Stimulated activated CD8-positive, alpha-beta memory T cell treated with anti-CD3 and anti-CD28 coated beads, Interleukin-4, amount 100 ng/mL, for 48 hours (primary cell): ENCODE results near the gene ANXA5.
A peak's percentile ranks its signal among the peaks of the same experiment; 100 is the strongest.
"Not testable (repeated sequence)": the region's sequence is repeated elsewhere in the genome, so short reads cannot be mapped to it uniquely, and the experiment has no call there.

Source experiments
- DNase-seq: peaks from one replicate; pipeline ENCODE4 v3.0.0-alpha.2; 2020

The ANXA5 gene

GRCh38 chr4:121676345-121677075 lies 20.3 kb downstream of the ANXA5 start:
- no peak for DNase-seq

DNA sequence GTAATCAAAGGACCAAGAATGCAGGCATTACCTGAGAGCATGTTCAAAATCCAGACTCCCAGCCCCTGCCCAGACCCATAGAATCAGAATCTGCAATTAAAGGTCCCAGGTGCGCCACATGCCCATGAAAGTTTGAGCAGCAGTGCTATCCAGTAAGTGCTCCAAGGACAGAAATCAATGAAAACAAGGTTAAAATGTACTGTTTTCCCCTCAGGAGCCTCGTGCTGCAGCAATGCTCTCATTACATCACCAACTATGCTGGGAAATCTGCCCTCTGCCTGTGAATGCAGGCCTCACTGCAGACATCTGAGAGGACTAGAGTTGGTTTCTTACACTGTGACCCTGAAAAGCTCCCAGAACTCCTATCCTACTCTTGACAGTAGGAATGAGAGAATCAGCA lies 21.1 kb downstream of the ANXA5 start:
- no peak for DNase-seq

GRCh38 chr4:121674696-121675095 lies 22.1 kb downstream of the ANXA5 start:
- no peak for DNase-seq

DNA sequence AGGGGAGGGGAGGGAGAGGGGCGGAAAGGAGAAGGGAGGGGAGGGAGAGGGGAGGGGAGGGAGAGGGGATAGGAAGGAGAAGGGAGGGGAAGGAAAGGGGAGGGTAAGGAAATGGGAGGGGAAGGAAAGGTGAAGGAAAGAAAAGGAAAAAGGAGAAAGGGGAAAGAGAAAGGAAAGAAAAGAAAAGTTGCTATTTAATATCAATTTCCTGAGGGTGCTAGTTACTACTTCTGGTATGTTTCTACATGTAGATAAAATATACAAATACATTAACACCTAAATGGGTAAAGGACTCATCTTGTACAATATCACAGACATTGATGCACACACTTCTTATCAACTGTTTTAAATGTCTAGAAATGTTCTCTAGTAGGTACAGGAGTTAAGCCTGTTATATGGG lies 22.6 kb downstream of the ANXA5 start:
- no peak for DNase-seq

DNA sequence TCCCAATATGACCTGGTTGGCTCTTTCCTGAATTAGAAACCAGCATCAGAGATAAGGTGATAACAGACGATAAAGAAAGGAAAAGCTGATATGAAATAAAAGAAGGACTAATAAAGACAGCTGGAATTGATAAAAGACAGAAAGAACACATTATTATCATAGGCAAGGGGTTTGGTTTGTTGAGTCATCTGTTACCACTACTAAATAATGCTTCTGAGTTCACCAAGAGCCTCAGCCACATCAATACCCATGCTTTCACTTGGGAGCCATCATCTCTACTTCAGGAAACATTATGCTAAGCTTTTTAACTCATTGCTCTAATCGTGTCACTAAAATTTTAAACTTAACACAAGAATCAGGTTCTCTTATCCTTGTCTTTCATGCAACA lies 27.6 kb downstream of the ANXA5 start:
- no peak for DNase-seq

- no peak for DNase-seq
These were observed 28.2 kb downstream of the ANXA5 start for GRCh38 chr4:121668368-121669162.

- DNase-seq, result no peak
These were observed 30.6 kb downstream of the ANXA5 start for GRCh38 chr4:121666091-121666679.

- DNase-seq, result no peak
These were observed 31.4 kb downstream of the ANXA5 start for GRCh38 chr4:121665371-121665770.

- no peak for DNase-seq
These were observed 34.6 kb downstream of the ANXA5 start for GRCh38 chr4:121662225-121662624.

DNA sequence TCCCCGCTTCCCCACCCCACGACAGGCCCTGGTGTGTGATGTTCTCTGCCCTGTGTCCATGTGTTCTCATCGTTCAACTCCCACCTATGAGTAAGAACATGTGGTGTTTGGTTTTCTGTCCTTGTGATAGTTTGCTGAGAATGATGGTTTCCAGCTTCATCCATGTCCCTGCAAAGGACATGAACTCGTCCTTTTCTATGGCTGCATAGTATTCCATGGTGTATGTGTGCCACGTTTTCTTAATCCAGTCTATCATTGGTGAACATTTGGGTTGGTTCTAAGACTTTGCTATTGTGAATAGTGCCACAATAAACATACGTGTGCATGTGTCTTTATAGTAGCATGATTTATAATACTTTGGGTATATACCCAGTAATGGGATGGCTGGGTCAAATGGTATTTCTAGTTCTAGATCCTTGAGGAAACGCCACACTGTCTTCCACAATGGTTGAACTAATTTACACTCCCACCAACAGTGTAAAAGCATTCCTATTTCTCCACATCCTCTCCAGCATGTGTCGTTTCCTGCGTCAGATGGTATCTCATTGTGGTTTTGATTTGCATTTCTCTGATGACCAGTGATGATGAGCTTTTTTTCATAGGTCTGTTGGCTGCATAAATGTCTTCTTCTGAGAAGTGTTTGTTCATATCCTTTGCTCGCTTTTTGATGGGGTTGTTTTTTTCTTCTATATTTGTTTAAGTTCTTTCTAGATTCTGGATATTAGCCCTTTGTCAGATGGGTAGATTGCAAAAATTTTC lies 36.4 kb downstream of the ANXA5 start:
- DNase-seq, result not testable (repeated sequence)

DNA sequence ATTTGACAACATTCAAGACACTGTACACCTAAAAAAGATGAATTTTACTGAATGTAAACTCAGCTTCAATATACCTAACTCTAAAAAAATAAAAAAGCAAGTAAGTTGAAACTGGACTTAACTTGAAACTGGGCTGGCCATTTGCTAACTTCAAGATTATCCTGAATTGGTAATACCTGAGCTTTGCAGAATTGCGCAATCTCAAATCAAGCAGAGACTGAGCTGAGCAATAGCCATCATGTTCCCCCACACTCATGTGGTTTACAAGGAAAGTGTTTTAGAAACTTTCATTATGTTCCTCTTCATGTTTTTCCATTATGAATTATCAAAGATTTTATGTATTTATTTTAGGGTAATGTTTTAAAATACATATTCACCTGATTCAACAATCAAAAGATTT lies 38.7 kb downstream of the ANXA5 start:
- DNase-seq, result no peak

DNA sequence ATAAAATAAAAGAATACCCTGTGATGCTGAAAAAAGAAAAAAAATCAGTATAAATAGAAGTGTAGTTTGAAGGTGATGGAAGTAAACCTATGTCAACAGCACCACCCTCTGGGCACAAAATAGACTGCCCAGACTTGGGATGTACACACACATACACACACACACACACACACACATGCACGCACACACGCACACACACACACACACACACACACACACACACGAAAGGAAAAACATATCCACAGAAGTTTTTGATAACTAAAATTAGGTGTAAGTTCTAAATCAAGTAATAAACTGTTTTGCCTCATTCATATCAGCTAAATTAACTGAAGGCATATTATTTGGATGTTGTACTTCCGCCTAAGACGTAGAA lies 40.5 kb downstream of the ANXA5 start:
- peak; percentile 41 for DNase-seq

DNA sequence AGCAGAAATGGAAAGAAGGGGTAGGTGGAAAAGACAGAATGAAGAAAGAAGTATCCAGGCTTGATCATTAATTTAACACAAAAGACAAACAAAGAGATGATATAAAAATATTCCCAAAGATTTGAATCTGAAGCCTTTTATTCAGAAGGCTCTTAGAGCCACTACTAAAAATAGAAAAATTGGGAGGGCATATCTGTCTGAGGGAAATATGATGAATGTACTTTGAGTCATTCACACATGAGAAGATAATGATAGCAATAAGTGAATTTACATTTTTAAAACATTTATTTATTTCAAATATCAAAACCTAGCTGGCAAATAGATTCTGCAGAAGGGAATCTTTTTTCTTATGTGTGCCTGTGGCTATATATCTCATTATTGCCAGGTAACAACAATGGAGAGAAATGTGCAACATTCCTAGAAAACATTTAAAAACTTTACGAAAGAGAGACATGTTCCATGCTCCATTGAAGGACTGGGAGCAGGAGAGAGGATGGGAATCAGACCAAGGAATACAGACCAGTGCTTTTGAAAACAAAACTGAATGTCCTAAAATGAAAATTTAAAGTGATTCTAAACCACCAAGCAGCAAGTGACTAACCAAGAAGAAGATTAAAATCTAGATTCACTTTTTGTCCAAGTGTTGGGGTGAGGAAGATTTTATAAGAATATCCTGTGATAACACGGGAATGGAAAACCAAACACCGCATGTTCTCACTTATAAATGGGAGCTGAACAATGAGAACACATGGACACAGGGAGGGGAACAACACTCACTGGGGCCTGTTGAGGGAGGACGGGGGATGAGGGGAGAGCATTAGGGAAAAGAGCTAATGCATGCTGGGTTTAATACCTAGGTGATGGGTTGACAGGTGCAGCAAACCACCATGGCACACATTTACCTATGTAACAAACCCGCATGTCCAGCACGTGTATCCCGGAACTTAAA lies 41.2 kb downstream of the ANXA5 start:
- no peak for DNase-seq

GRCh38 chr4:121654738-121655137 lies 42.0 kb downstream of the ANXA5 start:
- no peak for DNase-seq

DNA sequence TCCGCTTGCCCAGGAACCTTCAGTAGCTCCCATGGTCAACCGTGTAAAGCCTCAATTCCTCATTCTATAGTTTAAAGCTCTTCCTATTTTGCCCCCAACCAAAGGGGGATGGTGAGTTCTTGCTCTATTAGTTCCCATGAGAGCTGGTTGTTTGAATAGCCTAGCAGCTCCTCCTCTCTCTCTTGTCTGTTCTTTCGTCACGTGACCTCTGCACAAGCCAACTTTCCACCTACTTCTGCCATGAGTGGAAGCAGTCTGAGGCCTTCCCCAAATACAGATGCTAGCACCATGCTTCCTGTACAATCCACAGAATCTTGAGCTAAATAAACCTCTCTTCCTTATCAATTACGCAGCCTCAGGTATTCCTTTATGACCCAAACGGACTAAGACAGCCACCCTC lies 42.8 kb downstream of the ANXA5 start:
- no peak for DNase-seq

GRCh38 chr4:121653214-121653613 lies 43.6 kb downstream of the ANXA5 start:
- no peak for DNase-seq

DNA sequence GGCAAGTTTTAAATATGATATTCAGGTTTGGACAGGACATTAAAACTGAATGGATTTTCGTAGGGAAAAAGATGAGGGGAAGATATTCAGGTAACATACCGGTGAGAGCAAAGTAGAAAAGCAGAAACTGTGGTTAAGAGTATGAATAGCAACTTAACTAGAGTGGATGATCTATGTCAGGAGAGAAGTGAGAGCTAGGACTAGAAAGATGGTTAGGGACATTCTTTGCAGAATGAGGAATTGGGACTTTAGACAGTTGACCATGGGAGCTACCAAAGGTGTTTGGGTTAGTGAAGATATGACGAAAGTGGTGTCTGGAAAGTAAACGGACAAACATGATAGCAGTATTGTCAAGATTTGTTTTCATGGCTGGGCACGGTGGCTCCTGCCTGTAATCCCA lies 45.2 kb downstream of the ANXA5 start:
- DNase-seq, result no peak

DNA sequence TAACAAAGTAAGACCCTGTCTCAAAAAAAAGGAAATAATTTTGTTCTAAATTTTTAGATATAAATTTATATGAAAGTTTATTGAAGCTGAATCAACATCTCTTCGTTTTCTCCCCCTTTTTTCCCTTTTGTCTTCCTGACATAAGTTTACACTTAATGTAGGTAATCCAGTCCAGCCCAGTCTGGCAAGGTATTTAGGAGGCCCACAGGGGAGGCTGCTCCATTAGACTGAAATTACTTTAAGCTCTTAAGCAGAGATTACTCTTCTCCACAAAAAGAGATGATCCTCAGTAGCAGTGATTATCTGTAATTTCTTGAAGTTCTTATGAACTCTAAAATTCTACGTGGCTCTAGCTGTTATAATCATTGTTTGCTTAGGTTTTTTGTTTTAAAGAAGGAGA lies 46.0 kb downstream of the ANXA5 start:
- DNase-seq, result no peak

DNA sequence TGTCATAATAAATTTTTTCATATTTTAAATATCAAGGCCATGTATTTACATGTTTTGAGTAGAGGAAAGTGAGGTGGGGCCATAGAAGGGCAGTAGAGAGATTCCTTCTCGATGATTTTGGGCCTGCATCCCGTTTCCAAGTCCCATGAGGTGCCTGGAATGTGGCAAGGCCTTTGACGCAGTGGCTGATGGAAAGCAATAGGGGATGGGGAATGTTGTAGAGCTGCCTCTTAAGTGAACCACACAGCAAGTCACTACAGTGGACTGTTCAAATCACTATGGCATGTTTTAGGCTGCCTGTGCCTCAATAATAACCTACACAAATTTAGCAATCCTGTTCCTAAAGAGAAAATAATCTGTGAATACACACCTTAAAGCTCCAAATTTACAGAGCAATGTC lies 48.3 kb downstream of the ANXA5 start:
- DNase-seq, result no peak

- DNase-seq, result no peak
These were observed 53.7 kb downstream of the ANXA5 start for GRCh38 chr4:121642876-121643585.

GRCh38 chr4:121642292-121642691 lies 54.5 kb downstream of the ANXA5 start:
- no peak for DNase-seq

DNA sequence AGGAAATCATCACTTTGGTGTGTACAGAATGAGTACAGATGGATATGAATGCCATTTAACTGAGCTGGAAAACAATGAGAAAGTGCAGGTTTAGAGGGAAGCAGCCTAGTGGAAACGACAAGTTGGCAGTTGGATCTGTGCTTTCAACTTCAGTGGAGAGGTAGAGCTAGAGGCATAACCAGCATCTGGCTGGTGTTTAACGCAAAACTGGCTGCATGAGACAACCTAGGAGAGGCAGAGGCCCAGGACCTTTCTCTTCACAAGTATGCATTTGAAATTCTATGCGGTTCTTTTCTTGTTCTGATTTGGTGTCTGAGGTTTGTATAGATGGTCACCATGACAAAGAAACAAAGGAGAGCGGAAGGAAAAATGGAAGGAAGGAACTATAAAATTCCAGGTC lies 63.1 kb downstream of the ANXA5 start:
- DNase-seq, result no peak
